Fibroblast of villous mesenchyme (primary cell): ENCODE results near the gene VAV3. TPM values are rescaled to one million over a fixed set of nuclear protein-coding genes. Genes with fewer than 3 reads are reported as not detected.

Source experiments
- DNase-seq: peaks from one replicate; pipeline ENCODE4 v3.0.0-alpha.2; 2010; ENCODE audit warnings: low read depth
- H3K4me3 ChIP-seq: 2 replicates; pipeline ENCODE4 v1.5.1; 2011; ENCODE audit warnings: low read depth, mild to moderate bottlenecking, low read length
- total RNA-seq: library from RNA; depleted of rRNA; stranded (reverse); fragments of >200 nt; gene quantifications from 2 replicates; pipeline ENCODE4 v1.2.3, GENCODE V29; 2012
- TF ChIP-seq, protein P1 (sequence below): IDR thresholded peaks from 2 replicates; pipeline ENCODE4 v1.5.1; 2012; ENCODE audit warnings: low read depth, mild to moderate bottlenecking, low read length; ENCODE audit not compliant: insufficient read depth

The VAV3 gene
- total RNA-seq, 1 donor = 0.43 TPM

GRCh38 chr1:107572674-107573211, 392.2 kb downstream of the VAV3 start:
- no peak overlapping the region for H3K4me3 ChIP-seq
- TF ChIP-seq, protein P1, sequence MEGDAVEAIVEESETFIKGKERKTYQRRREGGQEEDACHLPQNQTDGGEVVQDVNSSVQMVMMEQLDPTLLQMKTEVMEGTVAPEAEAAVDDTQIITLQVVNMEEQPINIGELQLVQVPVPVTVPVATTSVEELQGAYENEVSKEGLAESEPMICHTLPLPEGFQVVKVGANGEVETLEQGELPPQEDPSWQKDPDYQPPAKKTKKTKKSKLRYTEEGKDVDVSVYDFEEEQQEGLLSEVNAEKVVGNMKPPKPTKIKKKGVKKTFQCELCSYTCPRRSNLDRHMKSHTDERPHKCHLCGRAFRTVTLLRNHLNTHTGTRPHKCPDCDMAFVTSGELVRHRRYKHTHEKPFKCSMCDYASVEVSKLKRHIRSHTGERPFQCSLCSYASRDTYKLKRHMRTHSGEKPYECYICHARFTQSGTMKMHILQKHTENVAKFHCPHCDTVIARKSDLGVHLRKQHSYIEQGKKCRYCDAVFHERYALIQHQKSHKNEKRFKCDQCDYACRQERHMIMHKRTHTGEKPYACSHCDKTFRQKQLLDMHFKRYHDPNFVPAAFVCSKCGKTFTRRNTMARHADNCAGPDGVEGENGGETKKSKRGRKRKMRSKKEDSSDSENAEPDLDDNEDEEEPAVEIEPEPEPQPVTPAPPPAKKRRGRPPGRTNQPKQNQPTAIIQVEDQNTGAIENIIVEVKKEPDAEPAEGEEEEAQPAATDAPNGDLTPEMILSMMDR = no peak
- peak; percentile 69 for DNase-seq

- no peak for DNase-seq
- H3K4me3 ChIP-seq = no peak overlapping the region
- TF ChIP-seq, protein P1 = no peak
Measured at GRCh38 chr1:107570768-107571167, 394.2 kb downstream of the VAV3 start.

- DNase-seq = no peak
- H3K4me3 ChIP-seq = no peak overlapping the region
- TF ChIP-seq, protein P1 = no peak
Measured at GRCh38 chr1:107563441-107563840, 401.5 kb downstream of the VAV3 start.

DNA sequence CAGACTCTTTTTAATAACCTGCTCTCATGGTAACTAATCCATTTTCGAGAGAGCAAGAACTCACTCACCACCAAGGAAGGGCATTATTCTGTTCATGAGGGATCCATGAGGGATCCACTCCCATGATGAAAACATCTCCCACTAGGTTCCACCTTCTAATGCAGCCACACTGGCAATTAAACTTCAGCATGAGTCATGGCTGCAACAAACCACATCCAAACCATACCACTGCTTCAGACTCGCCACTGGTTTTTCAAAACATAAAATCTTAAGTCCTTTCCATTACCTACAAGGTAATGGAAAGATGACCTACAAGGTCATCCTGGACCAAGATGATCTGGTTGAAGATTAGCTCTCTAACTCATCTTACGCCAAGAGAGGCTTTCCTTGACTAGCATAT, 405.1 kb downstream of the VAV3 start:
- H3K4me3 ChIP-seq = no peak overlapping the region
- peak; percentile 15 for DNase-seq
- TF ChIP-seq, protein P1 = no peak

DNA sequence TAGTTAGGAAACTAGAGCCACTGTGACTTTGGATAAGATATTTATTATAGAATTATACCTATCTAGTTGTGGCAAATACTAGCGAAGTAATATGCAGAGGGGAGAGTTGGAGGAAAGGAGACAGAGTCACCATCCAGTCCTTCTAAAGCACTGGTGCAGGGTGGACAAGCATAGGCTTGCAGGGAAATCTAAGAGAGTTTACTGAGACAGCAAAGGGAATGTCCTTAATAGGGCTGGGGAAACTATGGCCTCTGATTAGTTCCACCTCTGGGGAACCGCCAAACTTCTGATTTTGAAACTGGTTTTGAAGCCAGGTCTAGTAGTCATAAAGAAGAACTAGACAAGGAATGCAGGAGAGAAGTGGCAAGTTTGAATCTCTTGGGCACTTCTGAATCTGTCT, 407.9 kb downstream of the VAV3 start:
- TF ChIP-seq, protein P1 = no peak
- H3K4me3 ChIP-seq = no peak overlapping the region
- no peak for DNase-seq

- no peak overlapping the region for H3K4me3 ChIP-seq
- no peak for DNase-seq
- TF ChIP-seq, protein P1 = no peak
Measured at GRCh38 chr1:107555578-107555977, 409.4 kb downstream of the VAV3 start.

- H3K4me3 ChIP-seq = no peak overlapping the region
- DNase-seq = no peak
- TF ChIP-seq, protein P1 = no peak
Measured at GRCh38 chr1:107552781-107553180, 412.2 kb downstream of the VAV3 start.
